ENCODE results near the gene MBNL2. TPM values are rescaled to one million over a fixed set of nuclear protein-coding genes. Genes with fewer than 3 reads are reported as not detected.
"Not testable (repeated sequence)": the region's sequence is repeated elsewhere in the genome, so short reads cannot be mapped to it uniquely, and the experiment has no call there.

The MBNL2 gene
- total RNA-seq, 1 donor from 2014 or later = 43.7 TPM

DNA sequence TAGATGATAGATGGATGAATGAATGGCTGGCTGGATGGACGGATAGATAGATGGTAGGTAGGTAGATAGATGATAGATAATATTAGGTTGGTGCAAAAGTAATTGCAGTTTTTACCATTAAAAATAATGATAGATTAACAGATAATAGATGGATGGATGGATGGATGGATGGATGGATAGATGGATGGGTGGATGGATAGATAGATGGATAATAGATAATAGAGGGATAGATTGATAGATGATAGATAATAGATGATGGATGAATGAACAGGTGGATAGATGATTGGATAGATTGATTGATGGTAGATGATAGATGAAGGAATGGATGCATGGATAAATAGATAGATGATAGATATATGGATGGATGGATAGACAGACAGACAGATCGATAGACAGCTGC is 124.0 kb downstream of the MBNL2 start:
- Mint-ChIP-seq H3K27ac (peak overlapping the region; percentile 91), H3K36me3 (peaks cover 64% of the 10 kb centered on the region), H3K27me3 (no peaks in the 10 kb centered on the region), H3K4me3 (no peak overlapping the region), H3K4me1 (ENCODE audit: unreplicated experiment) (peaks cover 11% of the 10 kb centered on the region), H3K9me3 (peaks cover 9% of the 10 kb centered on the region)
- no peak for DNase-seq (ENCODE audit: extremely low spot score, unreplicated experiment)
- TF ChIP-seq, protein P1, sequence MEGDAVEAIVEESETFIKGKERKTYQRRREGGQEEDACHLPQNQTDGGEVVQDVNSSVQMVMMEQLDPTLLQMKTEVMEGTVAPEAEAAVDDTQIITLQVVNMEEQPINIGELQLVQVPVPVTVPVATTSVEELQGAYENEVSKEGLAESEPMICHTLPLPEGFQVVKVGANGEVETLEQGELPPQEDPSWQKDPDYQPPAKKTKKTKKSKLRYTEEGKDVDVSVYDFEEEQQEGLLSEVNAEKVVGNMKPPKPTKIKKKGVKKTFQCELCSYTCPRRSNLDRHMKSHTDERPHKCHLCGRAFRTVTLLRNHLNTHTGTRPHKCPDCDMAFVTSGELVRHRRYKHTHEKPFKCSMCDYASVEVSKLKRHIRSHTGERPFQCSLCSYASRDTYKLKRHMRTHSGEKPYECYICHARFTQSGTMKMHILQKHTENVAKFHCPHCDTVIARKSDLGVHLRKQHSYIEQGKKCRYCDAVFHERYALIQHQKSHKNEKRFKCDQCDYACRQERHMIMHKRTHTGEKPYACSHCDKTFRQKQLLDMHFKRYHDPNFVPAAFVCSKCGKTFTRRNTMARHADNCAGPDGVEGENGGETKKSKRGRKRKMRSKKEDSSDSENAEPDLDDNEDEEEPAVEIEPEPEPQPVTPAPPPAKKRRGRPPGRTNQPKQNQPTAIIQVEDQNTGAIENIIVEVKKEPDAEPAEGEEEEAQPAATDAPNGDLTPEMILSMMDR (conservative IDR thresholded peaks at IDR 0.05) = no peak

DNA sequence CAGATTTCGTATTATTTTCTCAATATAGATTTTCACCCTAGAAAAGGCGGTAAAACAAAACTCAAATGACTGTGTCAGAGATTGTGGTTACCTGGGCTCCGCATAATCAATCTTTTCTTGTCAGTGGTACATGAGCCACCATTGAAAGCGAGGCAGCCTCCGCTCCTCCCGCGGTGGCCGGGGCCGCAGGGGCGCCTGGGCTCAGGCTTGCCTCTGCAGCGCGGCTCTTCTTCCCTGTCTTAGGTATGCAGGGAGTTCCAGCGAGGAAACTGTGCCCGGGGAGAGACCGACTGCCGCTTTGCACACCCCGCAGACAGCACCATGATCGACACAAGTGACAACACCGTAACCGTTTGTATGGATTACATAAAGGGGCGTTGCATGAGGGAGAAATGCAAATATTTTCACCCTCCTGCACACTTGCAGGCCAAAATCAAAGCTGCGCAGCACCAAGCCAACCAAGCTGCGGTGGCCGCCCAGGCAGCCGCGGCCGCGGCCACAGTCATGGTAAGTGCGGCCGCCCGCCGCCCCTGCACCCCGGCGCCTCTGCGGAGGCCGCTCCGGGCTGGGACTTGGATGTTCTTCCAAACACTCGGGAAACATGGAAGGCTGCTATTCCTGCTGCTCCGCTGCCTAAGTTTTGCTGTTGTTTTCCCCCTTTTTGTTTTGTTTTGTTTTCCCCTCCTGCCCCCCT is 124.6 kb downstream of the MBNL2 start:
- H3K27me3 Mint-ChIP-seq = no peaks in the 10 kb centered on the region
- TF ChIP-seq, protein P1 (conservative IDR thresholded peaks at IDR 0.05) = no peak
- peaks cover 70% of the 10 kb centered on the region for H3K36me3 Mint-ChIP-seq
- no peak for DNase-seq (ENCODE audit: extremely low spot score, unreplicated experiment)
- no peak overlapping the region for H3K4me3 Mint-ChIP-seq
- H3K4me1 Mint-ChIP-seq (ENCODE audit: unreplicated experiment) = peaks cover 6% of the 10 kb centered on the region
- H3K9me3 Mint-ChIP-seq = peaks cover 14% of the 10 kb centered on the region
- H3K27ac Mint-ChIP-seq = no peak overlapping the region

DNA sequence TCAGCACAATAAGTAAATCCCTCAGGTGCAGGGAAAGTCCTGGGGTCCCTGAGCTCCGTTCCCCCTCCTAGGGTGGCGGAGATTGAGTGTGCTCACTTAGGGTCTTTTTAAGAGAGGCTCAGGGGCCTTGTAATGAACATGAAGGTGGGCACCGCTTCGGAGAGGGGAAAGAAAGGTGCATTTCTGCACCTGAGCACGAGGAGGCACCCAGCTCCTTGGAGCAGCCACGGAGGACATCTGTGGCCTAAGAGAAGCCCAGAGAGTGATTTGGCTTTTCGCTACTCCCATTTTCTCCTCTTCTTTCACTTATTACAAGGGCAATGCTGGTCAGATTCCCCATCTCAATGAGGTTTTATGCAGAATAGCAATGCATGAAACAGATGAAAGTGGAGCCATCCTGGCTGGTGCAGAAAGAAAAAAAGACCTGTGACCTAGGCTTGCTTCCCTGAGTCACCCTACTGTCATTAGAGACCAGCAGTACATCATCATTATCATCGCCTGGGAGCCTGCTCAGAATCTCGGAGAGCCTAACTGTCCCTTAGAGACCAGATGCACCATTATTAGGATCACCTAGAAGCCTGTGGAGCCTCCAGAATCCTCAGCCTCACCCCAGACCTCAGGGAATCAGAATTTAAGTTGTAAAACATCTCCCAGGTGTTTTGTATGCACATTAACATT is 125.3 kb downstream of the MBNL2 start:
- Mint-ChIP-seq H3K27me3 (no peaks in the 10 kb centered on the region), H3K4me3 (no peak overlapping the region), H3K27ac (no peak overlapping the region), H3K9me3 (peaks cover 14% of the 10 kb centered on the region), H3K4me1 (ENCODE audit: unreplicated experiment) (peaks cover 6% of the 10 kb centered on the region), H3K36me3 (peaks cover 72% of the 10 kb centered on the region)
- TF ChIP-seq, protein P1 (conservative IDR thresholded peaks at IDR 0.05) = no peak
- no peak for DNase-seq (ENCODE audit: extremely low spot score, unreplicated experiment)

DNA sequence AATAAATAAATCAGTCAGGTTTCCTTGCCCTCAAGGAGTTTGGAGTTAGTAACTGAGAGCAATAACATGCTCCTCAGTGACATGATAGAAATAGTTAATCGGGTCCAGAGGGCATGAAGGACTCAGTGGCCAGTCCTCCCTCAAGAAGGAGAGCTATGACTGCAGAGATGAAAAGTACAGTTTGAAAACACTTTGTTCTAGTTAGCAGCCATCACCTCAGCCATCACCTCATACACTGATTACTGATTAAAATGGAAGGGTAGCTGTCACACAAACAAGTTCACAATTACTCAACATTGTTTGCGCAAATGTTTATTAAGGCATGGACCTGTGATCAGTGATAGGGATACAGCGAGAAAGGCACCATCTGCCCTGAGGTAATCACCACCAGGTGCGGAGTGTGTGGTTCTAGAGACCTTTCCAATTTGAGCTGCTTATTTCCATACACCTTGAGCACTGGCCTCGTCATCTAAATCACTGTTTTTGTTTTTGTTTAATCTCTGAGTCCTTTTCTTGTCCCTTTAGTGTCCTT is 126.5 kb downstream of the MBNL2 start:
- DNase-seq (ENCODE audit: extremely low spot score, unreplicated experiment) = no peak
- Mint-ChIP-seq H3K27me3 (no peaks in the 10 kb centered on the region), H3K9me3 (peaks cover 14% of the 10 kb centered on the region), H3K4me1 (ENCODE audit: unreplicated experiment) (peaks cover 11% of the 10 kb centered on the region), H3K36me3 (peaks cover 66% of the 10 kb centered on the region), H3K27ac (no peak overlapping the region), H3K4me3 (no peak overlapping the region)
- TF ChIP-seq, protein P1 (conservative IDR thresholded peaks at IDR 0.05) = no peak

DNA sequence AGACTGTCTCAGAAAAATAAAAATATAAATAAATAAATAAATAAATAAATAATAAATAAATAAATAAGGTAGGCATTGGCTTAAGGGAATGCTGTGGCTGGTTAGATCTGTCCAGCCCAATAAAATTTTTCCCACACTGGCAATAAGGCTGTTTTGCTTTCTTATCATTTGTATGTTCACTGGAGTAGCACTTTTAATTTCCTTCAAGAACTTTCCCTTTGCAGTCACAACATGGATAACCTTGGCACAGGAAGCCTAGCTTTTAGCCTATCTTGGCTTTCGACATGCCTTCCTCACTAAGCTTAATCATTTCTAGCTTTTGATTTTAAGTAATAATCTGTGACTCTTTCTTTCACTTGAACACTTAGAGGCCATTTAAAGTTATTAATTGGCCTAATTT is 129.9 kb downstream of the MBNL2 start:
- not testable (repeated sequence) for DNase-seq (ENCODE audit: extremely low spot score, unreplicated experiment); H3K27me3 Mint-ChIP-seq; H3K27ac Mint-ChIP-seq; H3K4me1 Mint-ChIP-seq (ENCODE audit: unreplicated experiment); H3K4me3 Mint-ChIP-seq
- Mint-ChIP-seq H3K9me3 (peaks cover 10% of the 10 kb centered on the region), H3K36me3 (peaks cover 64% of the 10 kb centered on the region)

DNA sequence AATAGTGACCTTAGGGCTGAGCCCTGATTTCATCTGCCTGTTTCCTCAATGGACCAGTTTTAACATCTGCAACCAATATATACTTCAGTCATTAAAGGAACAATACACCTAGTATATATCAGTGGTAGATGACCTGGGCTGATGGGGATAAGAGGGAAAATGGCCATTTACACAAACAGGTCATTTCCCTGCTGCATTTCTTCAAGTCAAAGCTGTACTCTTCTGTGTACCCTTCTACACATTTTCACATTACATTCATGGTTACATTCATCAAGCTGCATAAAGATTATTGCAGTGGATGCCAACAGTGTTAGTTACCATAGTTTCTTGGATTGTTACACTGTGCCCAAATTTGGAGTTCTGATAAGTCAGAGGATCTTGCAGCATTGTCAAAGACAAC is 130.7 kb downstream of the MBNL2 start:
- peak overlapping the region; percentile 75 for H3K27ac Mint-ChIP-seq
- TF ChIP-seq, protein P1 (conservative IDR thresholded peaks at IDR 0.05) = no peak
- no peak overlapping the region for H3K4me3 Mint-ChIP-seq
- H3K9me3 Mint-ChIP-seq = peaks cover 10% of the 10 kb centered on the region
- H3K27me3 Mint-ChIP-seq = no peaks in the 10 kb centered on the region
- no peak for DNase-seq (ENCODE audit: extremely low spot score, unreplicated experiment)
- peaks cover 5% of the 10 kb centered on the region for H3K4me1 Mint-ChIP-seq (ENCODE audit: unreplicated experiment)
- peaks cover 62% of the 10 kb centered on the region for H3K36me3 Mint-ChIP-seq
